K562 (cell line): ENCODE data around the gene CDK9. TPM values are rescaled to one million over a fixed set of nuclear protein-coding genes. Genes with fewer than 3 reads are reported as not detected.

Experiments used
- ATAC-seq: fragments of 200-7000 bp; cut with Tn5 transposase; 3 replicates; pipeline ENCODE4 v1.9.1; 2020; ENCODE audit warnings: moderate library complexity
- BruUV-seq: library from RNA; stranded (reverse); fragments of 400-500 nt; replicated peaks from 2 replicates; lab custom pipeline; 2021; lab: Mats Ljungman, UMichigan
- CTCF ChIA-PET: fragments of 300-600 bp; formaldehyde crosslinking; extraction: SDS; loops from one replicate; lab custom pipeline; 2021; ENCODE audit warnings: low intra/inter-chr PET ratio; lab: Yijun Ruan, JAX
- POLR2A ChIA-PET: fragments of 300-600, 350-650 bp; sonication (Branson Sonifier 250); formaldehyde crosslinking; extraction: SDS; loops from one replicate; lab custom pipeline; 2021; ENCODE audit warnings: antibody characterized with exemption, inconsistent platforms; lab: Yijun Ruan, JAX
- DNase-seq, 4 experiments: peaks; one replicate each; pipeline versions ENCODE4 v3.0.0 to v3.0.0-alpha.2; 2011 to 2018; ENCODE audit warnings: low spot score in 3 of 4, mixed read lengths in 3 of 4; ENCODE audit errors: extremely low read depth in 1 of 4
- FAIRE-seq: peaks from 2 replicates; lab custom pipeline; 2011; peaks lifted over from hg19 to GRCh38; lab: Jason Lieb, UNC
- H2AFZ ChIP-seq: 2 replicates; pipeline ENCODE4 v1.6.0; 2011; ENCODE audit warnings: low read depth, low read length, control low read depth, inconsistent platforms
- H3K27ac ChIP-seq: fragments of 200-600 bp; 3 replicates; pipeline ENCODE4 v1.8.0; 2011; ENCODE audit warnings: low read depth, mild to moderate bottlenecking, control low read depth, inconsistent platforms, low read length, moderate library complexity, mixed read lengths; ENCODE audit errors: extremely low read depth
- H3K27me3 ChIP-seq, 2 experiments: fragments of 300-600 bp in 1 of 2; 2 replicates in 1 of 2; 3 replicates in 1 of 2; pipeline versions ENCODE4 v1.6.0 to v1.8.0; 2011; ENCODE audit warnings: inconsistent platforms in 2 of 2, low read length in 2 of 2, mild to moderate bottlenecking in 1 of 2, mixed read lengths in 1 of 2, moderate library complexity in 1 of 2; ENCODE audit not compliant: control insufficient read depth in 2 of 2, insufficient read depth in 2 of 2
- H3K36me3 ChIP-seq: fragments of 300-600 bp; 3 replicates; pipeline ENCODE4 v1.8.0; 2011; ENCODE audit warnings: mild to moderate bottlenecking, low read length, inconsistent platforms; ENCODE audit not compliant: control insufficient read depth, insufficient read depth
- H3K4me1 ChIP-seq, 2 experiments: fragments of 200-600 bp in 1 of 2; replicated peaks in 1 of 2; 2 replicates in 1 of 2; 3 replicates in 1 of 2; pipeline versions ENCODE4 v1.5.1 to v1.8.0; 2011; ENCODE audit warnings: inconsistent platforms in 2 of 2, low read length in 2 of 2, mild to moderate bottlenecking in 1 of 2, mixed read lengths in 1 of 2, moderate library complexity in 1 of 2; ENCODE audit not compliant: control insufficient read depth in 2 of 2, insufficient read depth in 2 of 2
- H3K4me2 ChIP-seq: 2 replicates; pipeline ENCODE4 v1.6.1; 2011; ENCODE audit warnings: low read length, control low read depth, inconsistent platforms, mixed read lengths; ENCODE audit not compliant: insufficient read depth
- H3K4me3 ChIP-seq: fragments of 200-600 bp; sonication (generic), shearing (Covaris generic); 2 replicates; pipeline ENCODE4 v1.5.1; 2016; ENCODE audit warnings: control low read depth, inconsistent platforms
- H3K79me2 ChIP-seq: fragments of 200-600 bp; 3 replicates; pipeline ENCODE4 v1.8.0; 2011; ENCODE audit warnings: low read length, inconsistent platforms; ENCODE audit not compliant: control insufficient read depth, insufficient read depth
- H3K9ac ChIP-seq, 2 experiments: 2 replicates each; pipeline versions ENCODE4 v1.6.0 to v1.6.1; 2011; ENCODE audit warnings: low read depth in 2 of 2, low read length in 2 of 2, control low read depth in 1 of 2, inconsistent platforms in 1 of 2, mild to moderate bottlenecking in 1 of 2, mixed read lengths in 1 of 2; ENCODE audit not compliant: insufficient read depth in 1 of 2
- H3K9me1 ChIP-seq: one replicate; pipeline ENCODE4 v1.6.0; 2011; ENCODE audit warnings: inconsistent platforms, mild to moderate bottlenecking, low read length, moderate library complexity; ENCODE audit not compliant: control insufficient read depth, insufficient read depth
- H3K9me3 ChIP-seq: replicated peaks from 2 replicates; pipeline ENCODE4 v1.5.1; 2011; ENCODE audit warnings: low read depth, low read length, inconsistent platforms; ENCODE audit not compliant: control insufficient read depth, insufficient read depth
- H4K20me1 ChIP-seq: replicated peaks from 2 replicates; pipeline ENCODE4 v1.6.1; 2011; ENCODE audit warnings: low read length, inconsistent platforms, mixed read lengths; ENCODE audit not compliant: control insufficient read depth, insufficient read depth
- BCOR ChIP-seq: fragments of 450-650 bp; IDR thresholded peaks from 2 replicates; pipeline ENCODE4 v1.6.1; 2016
- CBFA2T2 ChIP-seq: fragments of 450-650 bp; conservative IDR thresholded peaks from 2 replicates; pipeline ENCODE4 v1.6.1; 2017; ENCODE audit warnings: mild to moderate bottlenecking
- MTA2 ChIP-seq: fragments of 450-650 bp; IDR thresholded peaks from 2 replicates; pipeline ENCODE4 v1.6.1; 2016; ENCODE audit warnings: low read depth
- PCBP2 ChIP-seq: fragments of 200-400 bp; formaldehyde crosslinking; IDR thresholded peaks from 2 replicates; pipeline ENCODE4 v1.6.1; 2018; ENCODE audit warnings: low read length, low read depth, mild to moderate bottlenecking, moderate library complexity; ENCODE audit not compliant: poor library complexity, severe bottlenecking
- RAD51 ChIP-seq: fragments of 450-650 bp; IDR thresholded peaks from 2 replicates; pipeline ENCODE4 v1.7.1; 2016; ENCODE audit warnings: low read depth, mild to moderate bottlenecking, borderline replicate concordance
- ZNF184 ChIP-seq: sonication (generic); formaldehyde crosslinking; IDR thresholded peaks from 2 replicates; pipeline ENCODE4 v1.5.0; 2020; ENCODE audit warnings: missing genetic modification reagents
- ZNF263 ChIP-seq: sonication (generic); formaldehyde crosslinking; IDR thresholded peaks from 2 replicates; pipeline ENCODE4 v1.8.0; 2022; ENCODE audit warnings: mild to moderate bottlenecking, missing genetic modification reagents, borderline replicate concordance
- WGBS: fragments of 100-300 bp; shearing (Covaris generic); methylation state at CpG from one replicate; pipeline ENCODE4 v1.1.6; 2016; ENCODE audit warnings: low coverage, mixed read lengths; ENCODE audit not compliant: insufficient coverage; ENCODE audit errors: missing lambda C conversion rate; 5-methylcytosine and 5-hydroxymethylcytosine counted together
- in situ Hi-C: fragments of 300-500 bp; cut with MboI; formaldehyde crosslinking; loops from 4 replicates; pipeline ENCODE4 v1.15.0; 2018; ENCODE audit warnings: inconsistent platforms, mixed read lengths
- intact Hi-C: fragments of 100-400 bp; cut with micrococcal nuclease; formaldehyde crosslinking; loops from 2 replicates; pipeline ENCODE4 v1.14.2; 2022
- polyA plus RNA-seq, 8 experiments: library from polyadenylated mRNA; depleted of rRNA in 4 of 8; stranded (reverse) in 5 of 8; unstranded in 3 of 8; fragments of >200 nt; fragmentation: Nextera tagmentation in 2 of 8; fragmentation: Illumina TruSeq in 1 of 8; extraction: Ambion mirVana in 2 of 8; extraction: Trizol in 1 of 8; gene quantifications; 2 replicates each; pipeline versions ENCODE4 v1.2.1 to v1.2.3, GENCODE V29; 2011 to 2014; ENCODE audit warnings: inconsistent platforms in 1 of 8, missing spikeins in 1 of 8
- total RNA-seq, 7 experiments: library from RNA; depleted of rRNA in 6 of 7; stranded (reverse); fragments of >200 nt in 6 of 7; fragmentation: Illumina TruSeq in 2 of 7; extraction: Trizol in 2 of 7; gene quantifications; 2 replicates each; pipeline versions ENCODE4 v1.2.1 to v1.2.3, GENCODE V29; 2011 to 2021; ENCODE audit warnings: low replicate concordance in 1 of 7
- TF ChIP-seq, protein P1 (sequence below), 2 experiments: fragments of 450-650 bp in 1 of 2; sonication (generic) in 1 of 2; formaldehyde crosslinking in 1 of 2; IDR thresholded peaks; 2 replicates each; pipeline versions ENCODE4 v1.7.1 to v1.9.0; 2016 to 2022; ENCODE audit warnings: inconsistent platforms in 1 of 2, mild to moderate bottlenecking in 1 of 2, missing genetic modification reagents in 1 of 2

Gene CDK9
- total and polyA plus RNA-seq, 9 of the 15 experiments (the other 6 are each of a cell fraction or from before 2014, with no cell fraction given): 4.2 to 78.6 (median 33.0) TPM

DNA sequence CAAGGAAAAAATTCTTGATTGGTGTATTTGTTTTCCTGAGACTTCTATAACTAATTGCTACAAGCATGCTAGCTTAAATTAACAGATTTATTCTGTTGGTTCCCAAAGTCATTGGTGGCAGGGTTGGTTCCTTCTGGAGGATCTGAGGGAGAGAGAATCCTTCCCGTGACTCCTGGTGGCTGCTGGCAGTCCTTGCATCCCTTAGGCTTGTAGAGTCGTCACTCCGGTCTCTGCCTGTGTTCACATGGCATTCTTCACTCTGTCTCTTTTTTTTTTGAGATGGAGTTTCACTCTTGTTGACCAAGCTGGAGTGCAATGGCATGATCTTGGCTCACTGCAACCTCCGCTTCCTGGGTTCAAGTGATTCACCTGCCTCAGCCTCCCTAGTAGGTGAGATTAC is 5.3 kb downstream of the CDK9 start:
- BruUV-seq: no TSS peak
- H2AFZ ChIP-seq: no peak overlapping the region
- no peak overlapping the region for H3K9ac ChIP-seq
- intact Hi-C loops: no loop called here
- H3K4me3 ChIP-seq: no peak overlapping the region
- in situ Hi-C loops: no loop called here
- no peaks in the 10 kb centered on the region for H3K9me3 ChIP-seq
- H3K27me3 ChIP-seq: no peaks in the 10 kb centered on the region
- no peaks in the 10 kb centered on the region for H3K9me1 ChIP-seq
- peaks cover 29% of the 10 kb centered on the region for H4K20me1 ChIP-seq
- H3K4me2 ChIP-seq: no peak overlapping the region
- TF ChIP-seq ZNF184 (CRISPR knock-in tag) (no peak), RAD51 (no peak), PCBP2 (no peak), MTA2 (no peak), ZNF263 (no peak), BCOR (no peak), CBFA2T2 (no peak)
- TF ChIP-seq, protein P1, sequence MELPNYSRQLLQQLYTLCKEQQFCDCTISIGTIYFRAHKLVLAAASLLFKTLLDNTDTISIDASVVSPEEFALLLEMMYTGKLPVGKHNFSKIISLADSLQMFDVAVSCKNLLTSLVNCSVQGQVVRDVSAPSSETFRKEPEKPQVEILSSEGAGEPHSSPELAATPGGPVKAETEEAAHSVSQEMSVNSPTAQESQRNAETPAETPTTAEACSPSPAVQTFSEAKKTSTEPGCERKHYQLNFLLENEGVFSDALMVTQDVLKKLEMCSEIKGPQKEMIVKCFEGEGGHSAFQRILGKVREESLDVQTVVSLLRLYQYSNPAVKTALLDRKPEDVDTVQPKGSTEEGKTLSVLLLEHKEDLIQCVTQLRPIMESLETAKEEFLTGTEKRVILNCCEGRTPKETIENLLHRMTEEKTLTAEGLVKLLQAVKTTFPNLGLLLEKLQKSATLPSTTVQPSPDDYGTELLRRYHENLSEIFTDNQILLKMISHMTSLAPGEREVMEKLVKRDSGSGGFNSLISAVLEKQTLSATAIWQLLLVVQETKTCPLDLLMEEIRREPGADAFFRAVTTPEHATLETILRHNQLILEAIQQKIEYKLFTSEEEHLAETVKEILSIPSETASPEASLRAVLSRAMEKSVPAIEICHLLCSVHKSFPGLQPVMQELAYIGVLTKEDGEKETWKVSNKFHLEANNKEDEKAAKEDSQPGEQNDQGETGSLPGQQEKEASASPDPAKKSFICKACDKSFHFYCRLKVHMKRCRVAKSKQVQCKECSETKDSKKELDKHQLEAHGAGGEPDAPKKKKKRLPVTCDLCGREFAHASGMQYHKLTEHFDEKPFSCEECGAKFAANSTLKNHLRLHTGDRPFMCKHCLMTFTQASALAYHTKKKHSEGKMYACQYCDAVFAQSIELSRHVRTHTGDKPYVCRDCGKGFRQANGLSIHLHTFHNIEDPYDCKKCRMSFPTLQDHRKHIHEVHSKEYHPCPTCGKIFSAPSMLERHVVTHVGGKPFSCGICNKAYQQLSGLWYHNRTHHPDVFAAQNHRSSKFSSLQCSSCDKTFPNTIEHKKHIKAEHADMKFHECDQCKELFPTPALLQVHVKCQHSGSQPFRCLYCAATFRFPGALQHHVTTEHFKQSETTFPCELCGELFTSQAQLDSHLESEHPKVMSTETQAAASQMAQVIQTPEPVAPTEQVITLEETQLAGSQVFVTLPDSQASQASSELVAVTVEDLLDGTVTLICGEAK (IDR thresholded peaks at IDR 0.05): no peak
- TF ChIP-seq, protein P1 (CRISPR knock-in tag; IDR thresholded peaks at IDR 0.05): no peak
- FAIRE-seq (no peak), DNase-seq (no peak), ATAC-seq (no peak)
- H3K79me2 ChIP-seq: peaks cover 42% of the 10 kb centered on the region
- peaks cover 10 to 30% of the 10 kb centered on the region in 2 experiments; a peak in 4 of 5 replicates for H3K4me1 ChIP-seq
- POLR2A ChIA-PET: interaction anchor here (0.7 to 2.7 kb wide), 2 partner anchors 11 to 47 kb away, joined by 3 to 19 read pairs; partner anchors contain the start of gene FPGS
- no peak overlapping the region for H3K27ac ChIP-seq
- H3K36me3 ChIP-seq: peaks cover 65% of the 10 kb centered on the region
- CTCF ChIA-PET: no interaction called here
- 90% methylated on average over 4 of the region's 4 CpGs for WGBS
